Measurements from ENCODE around the gene ARHGAP40. TPM values are rescaled to one million over a fixed set of nuclear protein-coding genes. Genes with fewer than 3 reads are reported as not detected.

The ARHGAP40 gene
- total and polyA plus RNA-seq, 2 experiments from 2014 or later: not detected

- H3K9me3 ChIP-seq (ENCODE audit: low read depth): no peaks in the 10 kb centered on the region
- no peak overlapping the region for H3K4me3 ChIP-seq
- no peaks in the 10 kb centered on the region for H3K36me3 ChIP-seq
- no peak for DNase-seq (ENCODE audit: low read depth in 1 of 2, low spot score in 1 of 2)
- no peak for TF ChIP-seq CTCF (IDR thresholded peaks at IDR 0.05; ENCODE audit: low read depth, low read length)
- no peaks in the 10 kb centered on the region for H3K27me3 ChIP-seq
- peaks cover 10% of the 10 kb centered on the region for H3K4me1 ChIP-seq (ENCODE audit: low read depth)
- H3K27ac ChIP-seq: no peak overlapping the region
These were observed 62.7 kb downstream of the ARHGAP40 start for GRCh38 chr20:38664284-38664683.

- Histone ChIP-seq H3K27ac (no peak overlapping the region), H3K36me3 (no peaks in the 10 kb centered on the region)
- TF ChIP-seq CTCF (IDR thresholded peaks at IDR 0.05; ENCODE audit: low read depth, low read length): no peak
These were observed 63.5 kb downstream of the ARHGAP40 start for GRCh38 chr20:38665094-38665493.

GRCh38 chr20:38665506-38666285, 64.1 kb downstream of the ARHGAP40 start:
- H3K27me3 ChIP-seq: no peaks in the 10 kb centered on the region
- H3K27ac ChIP-seq: peak overlapping the region; percentile 12
- no peak for DNase-seq (ENCODE audit: low read depth in 1 of 2, low spot score in 1 of 2)
- no peaks in the 10 kb centered on the region for H3K9me3 ChIP-seq (ENCODE audit: low read depth)
- TF ChIP-seq CTCF (IDR thresholded peaks at IDR 0.05; ENCODE audit: low read depth, low read length): no peak
- H3K4me3 ChIP-seq: no peak overlapping the region
- H3K36me3 ChIP-seq: no peaks in the 10 kb centered on the region
- H3K4me1 ChIP-seq (ENCODE audit: low read depth): peaks cover 10% of the 10 kb centered on the region

More at GRCh38 chr20:38665094-38665493, 63.5 kb downstream of the ARHGAP40 start:
- Histone ChIP-seq H3K4me3 (no peak overlapping the region), H3K9me3 (ENCODE audit: low read depth) (no peaks in the 10 kb centered on the region), H3K27me3 (no peaks in the 10 kb centered on the region), H3K4me1 (ENCODE audit: low read depth) (peaks cover 10% of the 10 kb centered on the region)
- no peak for DNase-seq (ENCODE audit: low read depth in 1 of 2, low spot score in 1 of 2)

GRCh38 chr20:38667417-38667956, 65.9 kb downstream of the ARHGAP40 start:
- DNase-seq (ENCODE audit: low read depth in 1 of 2, low spot score in 1 of 2): no peak
- no peak for TF ChIP-seq CTCF (IDR thresholded peaks at IDR 0.05; ENCODE audit: low read depth, low read length)
- Histone ChIP-seq H3K4me1 (ENCODE audit: low read depth) (peaks cover 10% of the 10 kb centered on the region), H3K27ac (no peak overlapping the region), H3K27me3 (no peaks in the 10 kb centered on the region), H3K36me3 (no peaks in the 10 kb centered on the region), H3K9me3 (ENCODE audit: low read depth) (no peaks in the 10 kb centered on the region), H3K4me3 (no peak overlapping the region)

- Histone ChIP-seq H3K4me1 (ENCODE audit: low read depth) (peaks cover 14% of the 10 kb centered on the region), H3K27me3 (no peaks in the 10 kb centered on the region), H3K9me3 (ENCODE audit: low read depth) (no peaks in the 10 kb centered on the region), H3K36me3 (no peaks in the 10 kb centered on the region), H3K4me3 (no peak overlapping the region), H3K27ac (no peak overlapping the region)
- TF ChIP-seq CTCF (IDR thresholded peaks at IDR 0.05; ENCODE audit: low read depth, low read length): no peak
- no peak for DNase-seq (ENCODE audit: low read depth in 1 of 2, low spot score in 1 of 2)
These were observed 68.1 kb downstream of the ARHGAP40 start for GRCh38 chr20:38669688-38670087.
